A549 (cell line): ENCODE measurements around the gene ZIC4. TPM values are rescaled to one million over a fixed set of nuclear protein-coding genes. Genes with fewer than 3 reads are reported as not detected.

Experiments
- ATAC-seq, 2 experiments: fragments of 200-7000 bp in 1 of 2; fragments of >200 bp in 1 of 2; cut with Nextera tagmentation in 1 of 2; cut with Tn5 transposase in 1 of 2; 3 replicates each; pipeline versions ENCODE4 v1.8.0 to v1.9.1; 2018 to 2020; ENCODE audit warnings: mild to moderate bottlenecking in 1 of 2, moderate library complexity in 1 of 2
- CTCF ChIA-PET: fragments of 300-600 bp; sonication (Branson Sonifier 250); formaldehyde crosslinking; extraction: SDS; loops from one replicate; lab custom pipeline; 2021; ENCODE audit warnings: antibody characterized with exemption, inconsistent platforms; lab: Yijun Ruan, JAX
- POLR2A ChIA-PET: fragments of 350-600 bp; formaldehyde crosslinking; extraction: SDS; loops from one replicate; lab custom pipeline; 2021; ENCODE audit warnings: antibody characterized with exemption, inconsistent platforms; lab: Yijun Ruan, JAX
- DNase-seq, 2 experiments: peaks; one replicate each; pipeline versions ENCODE4 v3.0.0 to v3.0.0-alpha.2; 2011 to 2016; ENCODE audit warnings: low read depth in 1 of 2, low spot score in 1 of 2
- FAIRE-seq: peaks from 2 replicates; lab custom pipeline; 2011; peaks lifted over from hg19 to GRCh38; lab: Jason Lieb, UNC
- H3K27ac ChIP-seq, 2 experiments: fragments of >200 bp; sonication (Bioruptor Twin); formaldehyde crosslinking; 3 replicates each; pipeline ENCODE4 v1.5.1; 2016 to 2017
- H3K4me1 ChIP-seq: fragments of >200 bp; sonication (Bioruptor Twin); formaldehyde crosslinking; 3 replicates; pipeline ENCODE4 v1.6.1; 2016
- H3K4me2 ChIP-seq: fragments of >200 bp; sonication (Bioruptor Twin); formaldehyde crosslinking; 3 replicates; pipeline ENCODE4 v1.6.1; 2016
- H3K4me3 ChIP-seq: fragments of >200 bp; sonication (Bioruptor Twin); formaldehyde crosslinking; 3 replicates; pipeline ENCODE4 v1.5.1; 2016
- H3K9me3 ChIP-seq: fragments of >200 bp; sonication (Bioruptor Twin); formaldehyde crosslinking; 3 replicates; pipeline ENCODE4 v1.6.1; 2016
- BHLHE40 ChIP-seq: IDR thresholded peaks from 2 replicates; pipeline ENCODE4 v1.6.1; 2012; ENCODE audit warnings: low read depth, low read length, inconsistent platforms
- CBX2 ChIP-seq: fragments of 200-600 bp; sonication (generic); IDR thresholded peaks from 2 replicates; pipeline ENCODE4 v1.6.1; 2016; ENCODE audit warnings: low read depth, mild to moderate bottlenecking, borderline replicate concordance
- CBX8 ChIP-seq: fragments of 200-600 bp; sonication (generic); IDR thresholded peaks from 2 replicates; pipeline ENCODE4 v1.6.1; 2016
- EHF ChIP-seq: fragments of 250-450 bp; sonication (Bioruptor Pico); IDR thresholded peaks from 2 replicates; pipeline ENCODE4 v1.5.0; 2020; ENCODE audit warnings: mild to moderate bottlenecking
- FOSL2 ChIP-seq, 2 experiments: fragments of 450-650 bp in 1 of 2; fragments of >200 bp in 1 of 2; sonication (Bioruptor Twin) in 1 of 2; formaldehyde crosslinking; IDR thresholded peaks; 2 replicates each; pipeline versions ENCODE4 v1.5.0 to v1.6.1; 2016 to 2020; ENCODE audit warnings: mild to moderate bottlenecking in 1 of 2, moderate library complexity in 1 of 2
- GATA3 ChIP-seq: IDR thresholded peaks from 2 replicates; pipeline ENCODE4 v1.6.1; 2012; ENCODE audit warnings: borderline replicate concordance
- HOXB5 ChIP-seq: fragments of 250-450 bp; sonication (Bioruptor Pico); IDR thresholded peaks from 2 replicates; pipeline ENCODE4 v1.5.0; 2020; ENCODE audit warnings: mild to moderate bottlenecking, moderate library complexity
- MAFK ChIP-seq: fragments of 450-650 bp; IDR thresholded peaks from 2 replicates; pipeline ENCODE4 v1.6.1; 2014; ENCODE audit not compliant: partially characterized antibody
- MYC ChIP-seq: IDR thresholded peaks from 2 replicates; pipeline ENCODE4 v1.6.1; 2012; ENCODE audit warnings: mild to moderate bottlenecking, inconsistent platforms, low read length, improper control_type of control experiment, borderline replicate concordance
- PHF8 ChIP-seq: fragments of 200-600 bp; sonication (generic); IDR thresholded peaks from 2 replicates; pipeline ENCODE4 v1.6.1; 2016; ENCODE audit warnings: low read depth, mild to moderate bottlenecking, antibody characterized with exemption, moderate library complexity, borderline replicate concordance
- POLR2AphosphoS2 ChIP-seq: conservative IDR thresholded peaks from 2 replicates; pipeline ENCODE4 v1.6.1; 2012; ENCODE audit warnings: low read length, improper control_type of control experiment, inconsistent platforms
- RAD21 ChIP-seq, 2 experiments: fragments of >200 bp in 1 of 2; sonication (Bioruptor Twin) in 1 of 2; formaldehyde crosslinking in 1 of 2; IDR thresholded peaks in 1 of 2; conservative IDR thresholded peaks in 1 of 2; 2 replicates in 1 of 2; 3 replicates in 1 of 2; pipeline ENCODE4 v1.6.1; 2012 to 2018; ENCODE audit warnings: inconsistent platforms in 1 of 2
- RARB ChIP-seq: fragments of 250-450 bp; sonication (Bioruptor Pico); IDR thresholded peaks from 2 replicates; pipeline ENCODE4 v1.8.0; 2021; ENCODE audit warnings: mild to moderate bottlenecking, moderate library complexity
- RCOR1 ChIP-seq: fragments of 150-350 bp; IDR thresholded peaks from 2 replicates; pipeline ENCODE4 v1.6.1; 2014; ENCODE audit warnings: antibody characterized with exemption, low read length, low read depth
- RNF2 ChIP-seq: fragments of 200-600 bp; sonication (generic); IDR thresholded peaks from 2 replicates; pipeline ENCODE4 v1.6.1; 2016; ENCODE audit warnings: low read depth, mild to moderate bottlenecking, antibody characterized with exemption, moderate library complexity, borderline replicate concordance
- SMC3 ChIP-seq: fragments of >200 bp; sonication (Bioruptor Twin); formaldehyde crosslinking; IDR thresholded peaks from 3 replicates; pipeline ENCODE4 v1.6.1; 2018; ENCODE audit warnings: inconsistent platforms
- SREBF2 ChIP-seq: fragments of 450-650 bp; IDR thresholded peaks from 2 replicates; pipeline ENCODE4 v1.6.1; 2014; ENCODE audit warnings: mild to moderate bottlenecking, moderate library complexity
- TP53 ChIP-seq: fragments of 250-450 bp; sonication (Bioruptor Pico); IDR thresholded peaks from 2 replicates; pipeline ENCODE4 v1.5.0; 2021; ENCODE audit warnings: mild to moderate bottlenecking, moderate library complexity
- ZNF302 ChIP-seq: fragments of 250-450 bp; sonication (Bioruptor Pico); IDR thresholded peaks from 2 replicates; pipeline ENCODE4 v1.9.0; 2021; ENCODE audit warnings: inconsistent platforms, mild to moderate bottlenecking, moderate library complexity
- ZSCAN20 ChIP-seq: fragments of 250-450 bp; sonication (Bioruptor Pico); IDR thresholded peaks from 2 replicates; pipeline ENCODE4 v1.8.0; 2022; ENCODE audit warnings: mild to moderate bottlenecking, moderate library complexity
- WGBS: methylation state at CpG from one replicate; pipeline ENCODE4 v1.1.6; 2017; ENCODE audit errors: missing lambda C conversion rate; 5-methylcytosine and 5-hydroxymethylcytosine counted together
- polyA plus RNA-seq, 4 experiments: library from polyadenylated mRNA; depleted of rRNA in 3 of 4; stranded (reverse); fragments of >200 nt; fragmentation: RNase III in 1 of 4; extraction: RNeasy Plus Mini Kit Qiagen cat#74134 plus additional on column Dnase treatment in 1 of 4; gene quantifications; 2 replicates in 3 of 4; 3 replicates in 1 of 4; pipeline ENCODE4 v1.2.3, GENCODE V29; 2011 to 2017
- TF ChIP-seq, protein P1 (sequence below): fragments of 150-350 bp; IDR thresholded peaks from 2 replicates; pipeline ENCODE4 v1.6.1; 2014; ENCODE audit warnings: low read depth, mild to moderate bottlenecking, low read length
- TF ChIP-seq, protein P2 (sequence below): fragments of >200 bp; sonication (Bioruptor Twin); formaldehyde crosslinking; IDR thresholded peaks from 3 replicates; pipeline ENCODE4 v1.5.1; 2016
- TF ChIP-seq, protein P3 (sequence below): fragments of >200 bp; sonication (Bioruptor Twin); formaldehyde crosslinking; IDR thresholded peaks from 2 replicates; pipeline ENCODE4 v1.6.1; 2016
- TF ChIP-seq, protein P4 (sequence below): fragments of 450-650 bp; IDR thresholded peaks from 2 replicates; pipeline ENCODE4 v1.6.1; 2014; ENCODE audit warnings: antibody characterized with exemption
- TF ChIP-seq, protein P5 (sequence below): fragments of >200 bp; sonication (Bioruptor Twin); formaldehyde crosslinking; IDR thresholded peaks from 3 replicates; pipeline ENCODE4 v1.6.1; 2016

Gene ZIC4
- polyA plus RNA-seq, 2 of the 4 experiments (the other 2 are of a cell fraction) = not detected

DNA sequence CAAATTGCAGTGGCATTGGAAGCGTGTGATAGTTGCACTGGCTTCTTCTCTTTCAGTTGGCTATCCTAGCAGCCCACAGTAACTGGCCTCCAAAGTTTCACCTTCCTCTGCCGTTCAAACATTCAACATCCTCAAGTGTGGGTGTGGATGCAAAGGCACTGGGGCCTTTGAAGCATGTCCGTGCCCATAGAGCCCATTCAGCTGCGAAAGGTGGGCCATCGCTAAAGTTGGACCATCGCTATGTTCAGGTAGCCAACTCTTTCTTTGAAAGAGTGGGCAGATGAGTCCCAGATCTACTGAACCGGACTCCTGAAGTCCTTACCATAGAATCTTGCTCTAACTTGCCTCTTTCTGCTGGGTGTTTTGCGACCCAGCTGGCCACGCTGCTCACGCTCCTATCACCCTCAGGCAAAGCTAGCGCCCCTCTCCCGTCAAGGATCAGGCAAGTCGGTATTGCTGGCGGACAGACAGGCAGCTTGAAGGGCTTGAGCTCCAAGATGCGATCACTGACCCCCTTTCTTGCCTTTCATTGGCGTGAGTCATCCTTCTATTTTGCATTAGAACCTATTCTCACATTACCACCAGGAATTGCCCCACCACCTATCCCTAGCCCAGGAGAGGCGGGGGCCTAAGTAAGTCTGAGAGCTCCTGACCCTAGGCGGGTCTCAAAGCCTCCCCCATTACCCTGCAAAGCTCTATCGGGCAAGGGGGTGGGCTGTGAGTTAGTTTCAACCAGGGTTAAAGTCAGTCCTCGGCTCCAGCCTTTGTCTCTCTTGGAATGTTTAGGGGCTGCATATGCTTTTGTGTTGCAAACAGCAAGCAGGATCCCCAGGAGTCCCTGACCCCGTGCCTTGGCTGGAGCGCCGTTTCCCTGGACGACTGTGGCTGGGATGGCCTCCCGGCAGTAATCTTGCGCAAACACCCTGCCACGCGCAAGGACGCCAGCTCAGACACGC lies 28.7 kb downstream of the ZIC4 start:
- 45% methylated on average over 26 of the region's 30 CpGs for WGBS
- H3K27ac ChIP-seq = no peak overlapping the region
- H3K9me3 ChIP-seq = no peaks in the 10 kb centered on the region
- no peak overlapping the region for H3K4me2 ChIP-seq
- FAIRE-seq = no peak
- no peak for TF ChIP-seq SREBF2
- TF ChIP-seq MAFK = no peak
- TF ChIP-seq CBX2 = no peak
- TF ChIP-seq, protein P1, sequence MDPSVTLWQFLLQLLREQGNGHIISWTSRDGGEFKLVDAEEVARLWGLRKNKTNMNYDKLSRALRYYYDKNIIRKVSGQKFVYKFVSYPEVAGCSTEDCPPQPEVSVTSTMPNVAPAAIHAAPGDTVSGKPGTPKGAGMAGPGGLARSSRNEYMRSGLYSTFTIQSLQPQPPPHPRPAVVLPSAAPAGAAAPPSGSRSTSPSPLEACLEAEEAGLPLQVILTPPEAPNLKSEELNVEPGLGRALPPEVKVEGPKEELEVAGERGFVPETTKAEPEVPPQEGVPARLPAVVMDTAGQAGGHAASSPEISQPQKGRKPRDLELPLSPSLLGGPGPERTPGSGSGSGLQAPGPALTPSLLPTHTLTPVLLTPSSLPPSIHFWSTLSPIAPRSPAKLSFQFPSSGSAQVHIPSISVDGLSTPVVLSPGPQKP = no peak
- TF ChIP-seq, protein P2, sequence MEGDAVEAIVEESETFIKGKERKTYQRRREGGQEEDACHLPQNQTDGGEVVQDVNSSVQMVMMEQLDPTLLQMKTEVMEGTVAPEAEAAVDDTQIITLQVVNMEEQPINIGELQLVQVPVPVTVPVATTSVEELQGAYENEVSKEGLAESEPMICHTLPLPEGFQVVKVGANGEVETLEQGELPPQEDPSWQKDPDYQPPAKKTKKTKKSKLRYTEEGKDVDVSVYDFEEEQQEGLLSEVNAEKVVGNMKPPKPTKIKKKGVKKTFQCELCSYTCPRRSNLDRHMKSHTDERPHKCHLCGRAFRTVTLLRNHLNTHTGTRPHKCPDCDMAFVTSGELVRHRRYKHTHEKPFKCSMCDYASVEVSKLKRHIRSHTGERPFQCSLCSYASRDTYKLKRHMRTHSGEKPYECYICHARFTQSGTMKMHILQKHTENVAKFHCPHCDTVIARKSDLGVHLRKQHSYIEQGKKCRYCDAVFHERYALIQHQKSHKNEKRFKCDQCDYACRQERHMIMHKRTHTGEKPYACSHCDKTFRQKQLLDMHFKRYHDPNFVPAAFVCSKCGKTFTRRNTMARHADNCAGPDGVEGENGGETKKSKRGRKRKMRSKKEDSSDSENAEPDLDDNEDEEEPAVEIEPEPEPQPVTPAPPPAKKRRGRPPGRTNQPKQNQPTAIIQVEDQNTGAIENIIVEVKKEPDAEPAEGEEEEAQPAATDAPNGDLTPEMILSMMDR = no peak
- TF ChIP-seq FOSL2 (IDR thresholded peaks at IDR 0.05) = no peak
- TF ChIP-seq FOSL2 (CRISPR knock-in tag; IDR thresholded peaks at IDR 0.05) = no peak
- TF ChIP-seq, protein P3, sequence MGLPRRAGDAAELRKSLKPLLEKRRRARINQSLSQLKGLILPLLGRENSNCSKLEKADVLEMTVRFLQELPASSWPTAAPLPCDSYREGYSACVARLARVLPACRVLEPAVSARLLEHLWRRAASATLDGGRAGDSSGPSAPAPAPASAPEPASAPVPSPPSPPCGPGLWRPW = no peak
- no peak for TF ChIP-seq ZSCAN20 (CRISPR knock-in tag)
- ChIA-PET POLR2A (no interaction called here), CTCF (no interaction called here)
- no peak for DNase-seq
- no peak overlapping the region for H3K4me3 ChIP-seq
- ATAC-seq = no peak
- no peaks in the 10 kb centered on the region for H3K4me1 ChIP-seq

DNA sequence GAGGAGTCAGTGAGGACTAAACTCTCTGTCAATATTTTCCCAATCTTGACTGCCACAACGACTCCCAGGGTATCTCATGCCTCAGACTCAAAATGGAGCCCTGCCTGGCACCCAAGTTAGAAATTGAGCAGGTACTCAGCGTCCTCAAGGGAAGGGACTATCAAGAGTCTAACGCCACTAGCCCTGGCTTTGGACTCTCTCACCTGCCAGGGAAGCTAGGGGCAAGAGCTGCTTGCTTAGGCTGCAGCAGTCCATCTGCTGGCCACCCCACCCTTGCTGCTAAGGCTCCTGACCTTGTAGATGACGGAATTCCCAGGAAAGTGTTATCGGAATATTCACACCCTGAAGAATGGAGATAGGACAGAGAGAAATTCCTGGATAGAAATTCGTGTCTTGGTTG lies 33.0 kb downstream of the ZIC4 start:
- H3K27ac ChIP-seq = no peak overlapping the region
- CTCF ChIA-PET = no interaction called here
- H3K4me2 ChIP-seq = no peak overlapping the region
- no peak for FAIRE-seq
- no peak overlapping the region for H3K4me3 ChIP-seq
- no peaks in the 10 kb centered on the region for H3K4me1 ChIP-seq
- 0 out of 3 replicates have a peak, but pooled peaks cover 4% of the 10 kb centered on the region for H3K9me3 ChIP-seq
- no peak for DNase-seq
- ATAC-seq = no peak
- TF ChIP-seq MYC = no peak
- no peak for TF ChIP-seq HOXB5 (CRISPR knock-in tag)
- no peak for TF ChIP-seq PHF8
- no peak for TF ChIP-seq RNF2
- TF ChIP-seq, protein P4, sequence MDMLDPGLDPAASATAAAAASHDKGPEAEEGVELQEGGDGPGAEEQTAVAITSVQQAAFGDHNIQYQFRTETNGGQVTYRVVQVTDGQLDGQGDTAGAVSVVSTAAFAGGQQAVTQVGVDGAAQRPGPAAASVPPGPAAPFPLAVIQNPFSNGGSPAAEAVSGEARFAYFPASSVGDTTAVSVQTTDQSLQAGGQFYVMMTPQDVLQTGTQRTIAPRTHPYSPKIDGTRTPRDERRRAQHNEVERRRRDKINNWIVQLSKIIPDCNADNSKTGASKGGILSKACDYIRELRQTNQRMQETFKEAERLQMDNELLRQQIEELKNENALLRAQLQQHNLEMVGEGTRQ = no peak
- no peak for TF ChIP-seq MAFK
- no peak for TF ChIP-seq ZNF302
- TF ChIP-seq, protein P5, sequence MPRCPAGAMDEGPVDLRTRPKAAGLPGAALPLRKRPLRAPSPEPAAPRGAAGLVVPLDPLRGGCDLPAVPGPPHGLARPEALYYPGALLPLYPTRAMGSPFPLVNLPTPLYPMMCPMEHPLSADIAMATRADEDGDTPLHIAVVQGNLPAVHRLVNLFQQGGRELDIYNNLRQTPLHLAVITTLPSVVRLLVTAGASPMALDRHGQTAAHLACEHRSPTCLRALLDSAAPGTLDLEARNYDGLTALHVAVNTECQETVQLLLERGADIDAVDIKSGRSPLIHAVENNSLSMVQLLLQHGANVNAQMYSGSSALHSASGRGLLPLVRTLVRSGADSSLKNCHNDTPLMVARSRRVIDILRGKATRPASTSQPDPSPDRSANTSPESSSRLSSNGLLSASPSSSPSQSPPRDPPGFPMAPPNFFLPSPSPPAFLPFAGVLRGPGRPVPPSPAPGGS = no peak
- no peak for TF ChIP-seq EHF (CRISPR knock-in tag)
- no peak for TF ChIP-seq RCOR1
- no peak for TF ChIP-seq POLR2AphosphoS2
- TF ChIP-seq RAD21 (conservative IDR thresholded peaks at IDR 0.05 in 1 of 2, IDR thresholded peaks at IDR 0.05 in 1 of 2) = no peak
- no peak for TF ChIP-seq BHLHE40
- TF ChIP-seq CBX8 = no peak
- no peak for TF ChIP-seq RARB
- TF ChIP-seq SMC3 = no peak
- TF ChIP-seq TP53 (CRISPR knock-in tag) = no peak
- TF ChIP-seq GATA3 = no peak
- POLR2A ChIA-PET = no interaction called here
- 18% methylated on average over 6 of the region's 6 CpGs for WGBS
